IMR-90 (cell line): Measurements from ENCODE around the gene FBXO44. TPM values are rescaled to one million over a fixed set of nuclear protein-coding genes. Genes with fewer than 3 reads are reported as not detected.

Source experiments
- ATAC-seq: fragments of 200-7000 bp; cut with Tn5 transposase; 2 replicates; pipeline ENCODE4 v1.9.1; 2020; ENCODE audit warnings: low read depth, mild to moderate bottlenecking, moderate library complexity
- BruUV-seq: library from RNA; stranded (reverse); fragments of 400-500 nt; replicated peaks from 2 replicates; lab custom pipeline; 2021; lab: Mats Ljungman, UMichigan
- CTCF ChIA-PET: fragments of 300-600 bp; formaldehyde crosslinking; extraction: SDS; loops from one replicate; lab custom pipeline; 2021; ENCODE audit warnings: antibody characterized with exemption; lab: Yijun Ruan, JAX
- POLR2A ChIA-PET: fragments of 300-600 bp; sonication (Branson Sonifier 250); formaldehyde crosslinking; loops from one replicate; lab custom pipeline; 2022; ENCODE audit warnings: antibody characterized with exemption; ENCODE audit not compliant: unreplicated experiment; lab: Charles Lee
- DNase-seq: peaks from one replicate; pipeline ENCODE4 v3.0.0; 2013
- H2AFZ ChIP-seq: replicated peaks from 2 replicates; pipeline ENCODE3; 2013; ENCODE audit warnings: low read length, mild to moderate bottlenecking; ENCODE audit not compliant: poor library complexity
- H2AK5ac ChIP-seq: 2 replicates; pipeline ENCODE4 v1.6.1; 2013; ENCODE audit warnings: low read depth, low read length, inconsistent platforms
- H2AK9ac ChIP-seq: replicated peaks from 2 replicates; pipeline ENCODE3; 2013; ENCODE audit warnings: mild to moderate bottlenecking, low read depth, low read length, moderate library complexity; ENCODE audit not compliant: poor library complexity
- H2BK120ac ChIP-seq: 2 replicates; pipeline ENCODE4 v1.6.1; 2013; ENCODE audit warnings: low read depth, low read length, inconsistent platforms
- H2BK15ac ChIP-seq: 3 replicates; pipeline ENCODE4 v1.6.1; 2013; ENCODE audit warnings: low read depth, low read length, inconsistent platforms
- H2BK20ac ChIP-seq: 2 replicates; pipeline ENCODE4 v1.6.1; 2013; ENCODE audit warnings: low read depth, mild to moderate bottlenecking, inconsistent platforms, low read length, moderate library complexity
- H2BK5ac ChIP-seq: 2 replicates; pipeline ENCODE4 v1.6.1; 2013; ENCODE audit warnings: mild to moderate bottlenecking, low read depth, low read length, inconsistent platforms; ENCODE audit not compliant: poor library complexity, severe bottlenecking
- H3K14ac ChIP-seq: replicated peaks from 2 replicates; pipeline ENCODE4 v1.6.1; 2013; ENCODE audit warnings: low read depth, low read length, inconsistent platforms
- H3K18ac ChIP-seq: 2 replicates; pipeline ENCODE4 v1.6.1; 2013; ENCODE audit warnings: low read depth, low read length, control low read depth
- H3K23ac ChIP-seq: 2 replicates; pipeline ENCODE4 v1.6.1; 2013; ENCODE audit warnings: low read depth, low read length, inconsistent platforms
- H3K27ac ChIP-seq: 2 replicates; pipeline ENCODE4 v1.5.1; 2013; ENCODE audit warnings: mild to moderate bottlenecking, control low read depth, low read length; ENCODE audit not compliant: insufficient read depth
- H3K27me3 ChIP-seq: 2 replicates; pipeline ENCODE4 v1.6.1; 2013; ENCODE audit warnings: low read length; ENCODE audit not compliant: control insufficient read depth, insufficient read depth
- H3K36me3 ChIP-seq: 2 replicates; pipeline ENCODE4 v1.6.1; 2013; ENCODE audit warnings: low read length, mixed read lengths; ENCODE audit not compliant: control insufficient read depth, insufficient read depth
- H3K4ac ChIP-seq: 2 replicates; pipeline ENCODE4 v1.6.1; 2013; ENCODE audit warnings: low read depth, low read length, inconsistent platforms
- H3K4me1 ChIP-seq: 2 replicates; pipeline ENCODE4 v1.6.1; 2013; ENCODE audit warnings: low read length, mixed read lengths; ENCODE audit not compliant: control insufficient read depth, insufficient read depth
- H3K4me2 ChIP-seq: 2 replicates; pipeline ENCODE4 v1.6.1; 2013; ENCODE audit warnings: low read depth, mild to moderate bottlenecking, control low read depth, low read length, moderate library complexity
- H3K4me3 ChIP-seq: 2 replicates; pipeline ENCODE4 v1.5.1; 2013; ENCODE audit warnings: low read depth, mild to moderate bottlenecking, control low read depth, low read length, moderate library complexity; ENCODE audit not compliant: insufficient read depth
- H3K56ac ChIP-seq: 2 replicates; pipeline ENCODE4 v1.6.1; 2013; ENCODE audit warnings: low read length, inconsistent platforms; ENCODE audit not compliant: insufficient read depth; ENCODE audit errors: extremely low read depth
- H3K79me1 ChIP-seq, 2 experiments: 2 replicates each; pipeline ENCODE4 v1.6.1; 2013; ENCODE audit warnings: low read length in 2 of 2, inconsistent platforms in 1 of 2, low read depth in 1 of 2
- H3K9ac ChIP-seq: 2 replicates; pipeline ENCODE4 v1.6.1; 2013; ENCODE audit warnings: low read depth, low read length, control low read depth
- H3K9me1 ChIP-seq: 2 replicates; pipeline ENCODE4 v1.6.1; 2013; ENCODE audit warnings: low read length, inconsistent platforms; ENCODE audit not compliant: insufficient read depth
- H3K9me3 ChIP-seq: 2 replicates; pipeline ENCODE4 v1.6.1; 2013; ENCODE audit warnings: low read length; ENCODE audit not compliant: control insufficient read depth, insufficient read depth
- H4K20me1 ChIP-seq: 2 replicates; pipeline ENCODE4 v1.6.1; 2013; ENCODE audit warnings: low read length, inconsistent platforms; ENCODE audit not compliant: insufficient read depth
- H4K5ac ChIP-seq: 2 replicates; pipeline ENCODE4 v1.6.1; 2013; ENCODE audit warnings: mild to moderate bottlenecking, low read depth, low read length, control low read depth
- H4K8ac ChIP-seq, 2 experiments: 2 replicates each; pipeline ENCODE4 v1.6.1; 2013; ENCODE audit warnings: low read depth in 2 of 2, low read length in 2 of 2, control low read depth in 1 of 2, inconsistent platforms in 1 of 2
- H4K91ac ChIP-seq: 2 replicates; pipeline ENCODE4 v1.6.1; 2013; ENCODE audit warnings: low read depth, low read length, inconsistent platforms; ENCODE audit not compliant: insufficient read depth
- BHLHE40 ChIP-seq: fragments of 150-350 bp; IDR thresholded peaks from 2 replicates; pipeline ENCODE4 v1.6.1; 2016; ENCODE audit warnings: mild to moderate bottlenecking, low read depth, low read length
- CEBPB ChIP-seq: IDR thresholded peaks from 2 replicates; pipeline ENCODE4 v1.6.1; 2012; ENCODE audit warnings: low read depth, low read length, improper control_type of control experiment
- CHD1 ChIP-seq: IDR thresholded peaks from 2 replicates; pipeline ENCODE4 v1.6.1; 2012; ENCODE audit warnings: low read depth, low read length, improper control_type of control experiment
- FOS ChIP-seq: fragments of 150-350 bp; IDR thresholded peaks from 2 replicates; pipeline ENCODE4 v1.6.1; 2016; ENCODE audit warnings: low read depth, low read length
- MAFK ChIP-seq: IDR thresholded peaks from 2 replicates; pipeline ENCODE4 v1.6.1; 2012; ENCODE audit warnings: low read depth, low read length, improper control_type of control experiment
- MXI1 ChIP-seq: IDR thresholded peaks from 2 replicates; pipeline ENCODE4 v1.6.1; 2012; ENCODE audit warnings: low read depth, mild to moderate bottlenecking, low read length, moderate library complexity, borderline replicate concordance
- POLR2A ChIP-seq: IDR thresholded peaks from 2 replicates; pipeline ENCODE4 v1.6.1; 2012; ENCODE audit warnings: mild to moderate bottlenecking, low read depth, low read length
- RAD21 ChIP-seq: IDR thresholded peaks from 2 replicates; pipeline ENCODE4 v1.6.1; 2012; ENCODE audit warnings: low read length, improper control_type of control experiment
- RCOR1 ChIP-seq: IDR thresholded peaks from 2 replicates; pipeline ENCODE4 v1.6.1; 2012; ENCODE audit warnings: mild to moderate bottlenecking, low read length, improper control_type of control experiment; ENCODE audit not compliant: insufficient replicate concordance
- RFX5 ChIP-seq: IDR thresholded peaks from 2 replicates; pipeline ENCODE4 v1.8.0; 2012; ENCODE audit warnings: low read depth, mild to moderate bottlenecking, low read length, moderate library complexity
- SMC3 ChIP-seq: fragments of 150-350 bp; IDR thresholded peaks from 2 replicates; pipeline ENCODE4 v1.6.1; 2016; ENCODE audit warnings: low read depth, mild to moderate bottlenecking, antibody characterized with exemption, low read length, moderate library complexity
- WGBS, 2 experiments: methylation state at CpG; one replicate each; pipeline versions ENCODE4 v1.1.5 to v1.1.7; 2013; ENCODE audit warnings: missing lambda C conversion rate in 2 of 2; ENCODE audit not compliant: insufficient read length in 1 of 2; ENCODE audit errors: extremely low coverage in 2 of 2; 5-methylcytosine and 5-hydroxymethylcytosine counted together
- dilution Hi-C: fragments of 300-500 bp; cut with HindIII; formaldehyde crosslinking; loops from one replicate; pipeline ENCODE4 v1.14.3; 2018; ENCODE audit warnings: low sequenced_read_pairs; ENCODE audit not compliant: unreplicated experiment
- in situ Hi-C: fragments of 300-500 bp; cut with MboI; formaldehyde crosslinking; loops from 3 replicates; pipeline ENCODE4 v1.14.3; 2019; ENCODE audit warnings: low sequenced_read_pairs, inconsistent platforms, mixed read lengths
- intact Hi-C: fragments of 100-400 bp; cut with micrococcal nuclease; formaldehyde crosslinking; loops from 2 replicates; pipeline ENCODE4 v1.10.0; 2022
- polyA plus RNA-seq, 3 experiments: library from polyadenylated mRNA; depleted of rRNA; stranded (reverse); fragments of >200 nt; gene quantifications; 2 replicates each; pipeline ENCODE4 v1.2.3, GENCODE V29; 2012; ENCODE audit warnings: low replicate concordance in 1 of 3
- total RNA-seq: library from RNA; depleted of rRNA; stranded (reverse); fragments of >200 nt; gene quantifications from 2 replicates; pipeline ENCODE4 v1.2.3, GENCODE V29; 2012
- TF ChIP-seq, protein P1 (sequence below): fragments of 150-350 bp; IDR thresholded peaks from 2 replicates; pipeline ENCODE4 v1.6.1; 2016; ENCODE audit warnings: low read depth, mild to moderate bottlenecking, low read length, moderate library complexity, borderline replicate concordance
- TF ChIP-seq, protein P2 (sequence below): conservative IDR thresholded peaks from 2 replicates; pipeline ENCODE4 v1.5.1; 2012; ENCODE audit warnings: mild to moderate bottlenecking, low read depth, low read length, improper control_type of control experiment

Gene FBXO44
- total and polyA plus RNA-seq, 2 of the 4 experiments (the other 2 are of a cell fraction) = 9.3 to 25.5 TPM

DNA sequence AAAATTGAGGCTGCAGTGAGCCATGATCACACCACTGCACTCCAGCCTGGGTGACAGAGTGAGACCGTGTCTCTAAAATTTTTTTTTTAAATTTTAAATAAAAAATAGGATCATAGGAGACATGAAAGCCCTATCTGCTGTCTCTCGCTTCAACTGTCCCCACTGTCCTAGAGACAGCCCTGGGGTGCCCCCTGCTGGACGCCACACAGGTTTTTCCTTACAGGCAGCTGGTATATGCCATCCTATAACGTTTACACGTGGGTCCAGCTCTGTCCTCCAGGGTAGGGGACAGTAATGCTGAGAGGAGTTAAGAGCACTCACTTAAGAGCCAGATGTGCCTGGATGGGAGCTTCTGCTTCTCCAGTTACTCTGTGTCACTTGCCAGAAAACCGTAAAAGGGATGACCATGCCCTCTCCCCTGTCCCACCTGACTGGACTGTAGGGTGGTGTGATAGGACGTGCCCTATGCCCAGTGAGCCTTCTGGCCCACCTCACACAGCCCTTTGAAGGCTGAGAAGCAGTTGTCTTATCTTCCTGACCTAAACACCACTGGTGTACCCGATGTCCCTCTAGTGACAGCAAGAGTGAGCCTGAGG, 8.9 kb upstream of the FBXO44 start:
- H2BK15ac ChIP-seq = no peak overlapping the region
- no peak overlapping the region for H4K5ac ChIP-seq
- H3K27me3 ChIP-seq = peaks cover 19% of the 10 kb centered on the region
- no peak overlapping the region for H2BK20ac ChIP-seq
- no peak overlapping the region for H3K23ac ChIP-seq
- WGBS, 2 experiments = no CpG with 5 or more reads among the region's 8 CpGs
- ATAC-seq = peak; percentile 74
- no peak for TF ChIP-seq POLR2A
- TF ChIP-seq BHLHE40 = no peak
- TF ChIP-seq SMC3 = peak; percentile 59
- no peak for TF ChIP-seq FOS
- TF ChIP-seq RCOR1 = no peak
- TF ChIP-seq RAD21 = peak; percentile 73
- TF ChIP-seq CEBPB = no peak
- TF ChIP-seq MAFK = no peak
- TF ChIP-seq, protein P1, sequence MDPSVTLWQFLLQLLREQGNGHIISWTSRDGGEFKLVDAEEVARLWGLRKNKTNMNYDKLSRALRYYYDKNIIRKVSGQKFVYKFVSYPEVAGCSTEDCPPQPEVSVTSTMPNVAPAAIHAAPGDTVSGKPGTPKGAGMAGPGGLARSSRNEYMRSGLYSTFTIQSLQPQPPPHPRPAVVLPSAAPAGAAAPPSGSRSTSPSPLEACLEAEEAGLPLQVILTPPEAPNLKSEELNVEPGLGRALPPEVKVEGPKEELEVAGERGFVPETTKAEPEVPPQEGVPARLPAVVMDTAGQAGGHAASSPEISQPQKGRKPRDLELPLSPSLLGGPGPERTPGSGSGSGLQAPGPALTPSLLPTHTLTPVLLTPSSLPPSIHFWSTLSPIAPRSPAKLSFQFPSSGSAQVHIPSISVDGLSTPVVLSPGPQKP = no peak
- no peak for TF ChIP-seq MXI1
- no peak for TF ChIP-seq RFX5
- TF ChIP-seq CHD1 = no peak
- TF ChIP-seq, protein P2, sequence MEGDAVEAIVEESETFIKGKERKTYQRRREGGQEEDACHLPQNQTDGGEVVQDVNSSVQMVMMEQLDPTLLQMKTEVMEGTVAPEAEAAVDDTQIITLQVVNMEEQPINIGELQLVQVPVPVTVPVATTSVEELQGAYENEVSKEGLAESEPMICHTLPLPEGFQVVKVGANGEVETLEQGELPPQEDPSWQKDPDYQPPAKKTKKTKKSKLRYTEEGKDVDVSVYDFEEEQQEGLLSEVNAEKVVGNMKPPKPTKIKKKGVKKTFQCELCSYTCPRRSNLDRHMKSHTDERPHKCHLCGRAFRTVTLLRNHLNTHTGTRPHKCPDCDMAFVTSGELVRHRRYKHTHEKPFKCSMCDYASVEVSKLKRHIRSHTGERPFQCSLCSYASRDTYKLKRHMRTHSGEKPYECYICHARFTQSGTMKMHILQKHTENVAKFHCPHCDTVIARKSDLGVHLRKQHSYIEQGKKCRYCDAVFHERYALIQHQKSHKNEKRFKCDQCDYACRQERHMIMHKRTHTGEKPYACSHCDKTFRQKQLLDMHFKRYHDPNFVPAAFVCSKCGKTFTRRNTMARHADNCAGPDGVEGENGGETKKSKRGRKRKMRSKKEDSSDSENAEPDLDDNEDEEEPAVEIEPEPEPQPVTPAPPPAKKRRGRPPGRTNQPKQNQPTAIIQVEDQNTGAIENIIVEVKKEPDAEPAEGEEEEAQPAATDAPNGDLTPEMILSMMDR = peak; percentile 74
- H3K79me1 ChIP-seq = no peaks in the 10 kb centered on the region
- ChIA-PET POLR2A (no interaction called here), CTCF (interaction anchor here (0.6 to 1.3 kb wide), 11 partner anchors 9 to 608 kb away, joined by 3 to 11 read pairs (median 3); partner anchors contain the start of genes FBXO2, FBXO44 and UBIAD1)
- peak overlapping the region; percentile 8 for H2AK9ac ChIP-seq
- DNase-seq = peak; percentile 60
- no peaks in the 10 kb centered on the region for H3K36me3 ChIP-seq
- no peak overlapping the region for H3K56ac ChIP-seq
- H3K4me1 ChIP-seq = no peaks in the 10 kb centered on the region; the same call in 1 of the 2 replicates
- H3K9me3 ChIP-seq = no peaks in the 10 kb centered on the region
- BruUV-seq = no TSS peak
- intact Hi-C loops (loop anchor here (1.0 kb wide), 1 partner anchor 608 kb away; no protein-coding TSS in a partner anchor), dilution Hi-C loops (no loop called here), in situ Hi-C loops (loop anchor here (10.0 kb wide), 1 partner anchor 611 kb away; no protein-coding TSS in a partner anchor)
- H2BK120ac ChIP-seq = no peak overlapping the region
- no peaks in the 10 kb centered on the region; the same call in 1 of the 2 replicates for H4K20me1 ChIP-seq
- H2AFZ ChIP-seq = peak overlapping the region; percentile 51
- no peak overlapping the region for H3K27ac ChIP-seq
- H4K91ac ChIP-seq = no peak overlapping the region
- H3K4me3 ChIP-seq = no peak overlapping the region
- no peak overlapping the region for H3K14ac ChIP-seq
- H4K8ac ChIP-seq = no peak overlapping the region
- no peak overlapping the region for H2BK5ac ChIP-seq
- H3K4me2 ChIP-seq = no peak overlapping the region
- no peak overlapping the region for H3K18ac ChIP-seq
- H3K9ac ChIP-seq = no peak overlapping the region
- H3K9me1 ChIP-seq = no peaks in the 10 kb centered on the region
- H3K4ac ChIP-seq = no peak overlapping the region
- H2AK5ac ChIP-seq = no peak overlapping the region
